PFSK-1 (cell line): Measurements from ENCODE around the gene SLC2A6.

Source experiments
- FOXP2 ChIP-seq: optimal IDR thresholded peaks from 2 replicates; pipeline ENCODE3; 2011; ENCODE audit warnings: borderline replicate concordance, control low read depth, inconsistent platforms; ENCODE audit not compliant: insufficient read depth; ENCODE audit errors: extremely low read length, extremely low read depth
- POLR2AphosphoS5 ChIP-seq: IDR thresholded peaks from 2 replicates; pipeline ENCODE4 v1.6.1; 2012; ENCODE audit warnings: low read depth, mild to moderate bottlenecking, control low read depth, low read length, moderate library complexity
- SIN3A ChIP-seq: IDR thresholded peaks from 2 replicates; pipeline ENCODE4 v1.6.1; 2012; ENCODE audit warnings: mild to moderate bottlenecking, low read length, moderate library complexity, borderline replicate concordance; ENCODE audit not compliant: insufficient read depth
- TAF1 ChIP-seq: IDR thresholded peaks from 2 replicates; pipeline ENCODE4 v1.6.1; 2012; ENCODE audit warnings: low read length, control low read depth, borderline replicate concordance; ENCODE audit not compliant: insufficient read depth
- TF ChIP-seq, protein P1 (sequence below), 2 experiments: IDR thresholded peaks; 2 replicates each; pipeline versions ENCODE4 v1.6.1 to v1.8.0; 2011 to 2012; ENCODE audit warnings: low read depth in 2 of 2, low read length in 2 of 2, control low read depth in 1 of 2, inconsistent platforms in 1 of 2, mild to moderate bottlenecking in 1 of 2, moderate library complexity in 1 of 2; ENCODE audit not compliant: insufficient read depth in 1 of 2

The SLC2A6 gene

DNA sequence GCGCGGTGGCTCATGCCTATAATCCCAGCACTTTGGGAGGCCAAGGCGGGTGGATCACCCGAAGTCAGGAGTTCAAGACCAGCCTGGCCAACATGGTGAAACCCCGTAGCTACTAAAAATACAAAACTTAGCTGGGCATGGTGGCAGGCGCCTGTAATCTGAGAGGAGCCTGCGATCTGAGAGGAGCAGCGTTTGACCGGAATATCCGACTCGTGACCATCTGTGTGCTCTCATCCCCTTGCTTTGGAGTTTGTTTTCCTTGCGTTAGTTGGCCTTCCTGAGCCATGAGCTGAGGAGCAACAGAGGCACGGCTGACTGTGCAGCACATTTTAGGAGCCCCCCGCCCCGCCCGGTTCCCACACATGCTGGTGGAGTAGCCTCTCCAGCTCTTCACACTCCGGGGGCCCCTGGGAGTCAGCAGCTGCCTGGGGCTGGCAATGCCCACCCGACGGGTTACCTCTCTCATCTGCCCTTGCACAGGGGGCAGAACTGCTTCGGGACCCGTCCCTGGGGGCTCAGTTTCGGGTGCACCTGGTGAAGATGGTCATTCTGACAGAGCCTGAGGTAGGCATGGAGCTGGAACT, 53.8 kb downstream of the SLC2A6 start:
- TF ChIP-seq TAF1 (no peak), SIN3A (no peak), FOXP2 (no peak), POLR2AphosphoS5 (no peak)
- TF ChIP-seq, protein P1, sequence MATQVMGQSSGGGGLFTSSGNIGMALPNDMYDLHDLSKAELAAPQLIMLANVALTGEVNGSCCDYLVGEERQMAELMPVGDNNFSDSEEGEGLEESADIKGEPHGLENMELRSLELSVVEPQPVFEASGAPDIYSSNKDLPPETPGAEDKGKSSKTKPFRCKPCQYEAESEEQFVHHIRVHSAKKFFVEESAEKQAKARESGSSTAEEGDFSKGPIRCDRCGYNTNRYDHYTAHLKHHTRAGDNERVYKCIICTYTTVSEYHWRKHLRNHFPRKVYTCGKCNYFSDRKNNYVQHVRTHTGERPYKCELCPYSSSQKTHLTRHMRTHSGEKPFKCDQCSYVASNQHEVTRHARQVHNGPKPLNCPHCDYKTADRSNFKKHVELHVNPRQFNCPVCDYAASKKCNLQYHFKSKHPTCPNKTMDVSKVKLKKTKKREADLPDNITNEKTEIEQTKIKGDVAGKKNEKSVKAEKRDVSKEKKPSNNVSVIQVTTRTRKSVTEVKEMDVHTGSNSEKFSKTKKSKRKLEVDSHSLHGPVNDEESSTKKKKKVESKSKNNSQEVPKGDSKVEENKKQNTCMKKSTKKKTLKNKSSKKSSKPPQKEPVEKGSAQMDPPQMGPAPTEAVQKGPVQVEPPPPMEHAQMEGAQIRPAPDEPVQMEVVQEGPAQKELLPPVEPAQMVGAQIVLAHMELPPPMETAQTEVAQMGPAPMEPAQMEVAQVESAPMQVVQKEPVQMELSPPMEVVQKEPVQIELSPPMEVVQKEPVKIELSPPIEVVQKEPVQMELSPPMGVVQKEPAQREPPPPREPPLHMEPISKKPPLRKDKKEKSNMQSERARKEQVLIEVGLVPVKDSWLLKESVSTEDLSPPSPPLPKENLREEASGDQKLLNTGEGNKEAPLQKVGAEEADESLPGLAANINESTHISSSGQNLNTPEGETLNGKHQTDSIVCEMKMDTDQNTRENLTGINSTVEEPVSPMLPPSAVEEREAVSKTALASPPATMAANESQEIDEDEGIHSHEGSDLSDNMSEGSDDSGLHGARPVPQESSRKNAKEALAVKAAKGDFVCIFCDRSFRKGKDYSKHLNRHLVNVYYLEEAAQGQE (IDR thresholded peaks at IDR 0.05; ENCODE audit: insufficient read depth in 1 of 2, low read depth in 2 of 2, low read length in 2 of 2), result no peak

DNA sequence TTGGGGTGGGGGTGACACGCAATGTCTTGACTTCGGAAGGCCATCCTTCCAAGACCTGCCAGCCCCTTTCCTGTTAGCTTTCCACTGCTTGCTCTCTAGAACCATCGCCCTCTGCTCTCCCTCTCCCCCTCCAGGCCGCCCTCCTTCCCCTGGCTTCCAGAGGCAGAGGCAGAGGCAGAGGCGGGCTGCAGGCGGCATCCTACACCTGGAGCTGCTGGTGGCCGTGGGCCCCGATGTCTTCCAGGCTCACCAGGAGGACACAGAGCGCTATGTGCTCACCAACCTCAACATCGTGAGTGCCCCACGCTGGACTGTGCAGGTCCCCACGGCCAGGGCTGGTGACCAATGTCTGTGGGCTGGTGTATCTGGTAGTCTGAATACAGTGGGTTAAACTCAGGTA, 54.7 kb downstream of the SLC2A6 start:
- TF ChIP-seq FOXP2, result no peak
- TF ChIP-seq TAF1, result no peak

- TF ChIP-seq SIN3A, result no peak
- TF ChIP-seq, protein P1 (IDR thresholded peaks at IDR 0.05; ENCODE audit: insufficient read depth in 1 of 2, low read depth in 2 of 2, low read length in 2 of 2), result no peak
- no peak for TF ChIP-seq TAF1
- TF ChIP-seq FOXP2, result no peak
- no peak for TF ChIP-seq POLR2AphosphoS5
These were observed 55.7 kb downstream of the SLC2A6 start for GRCh38 chr9:133423216-133423615.

DNA sequence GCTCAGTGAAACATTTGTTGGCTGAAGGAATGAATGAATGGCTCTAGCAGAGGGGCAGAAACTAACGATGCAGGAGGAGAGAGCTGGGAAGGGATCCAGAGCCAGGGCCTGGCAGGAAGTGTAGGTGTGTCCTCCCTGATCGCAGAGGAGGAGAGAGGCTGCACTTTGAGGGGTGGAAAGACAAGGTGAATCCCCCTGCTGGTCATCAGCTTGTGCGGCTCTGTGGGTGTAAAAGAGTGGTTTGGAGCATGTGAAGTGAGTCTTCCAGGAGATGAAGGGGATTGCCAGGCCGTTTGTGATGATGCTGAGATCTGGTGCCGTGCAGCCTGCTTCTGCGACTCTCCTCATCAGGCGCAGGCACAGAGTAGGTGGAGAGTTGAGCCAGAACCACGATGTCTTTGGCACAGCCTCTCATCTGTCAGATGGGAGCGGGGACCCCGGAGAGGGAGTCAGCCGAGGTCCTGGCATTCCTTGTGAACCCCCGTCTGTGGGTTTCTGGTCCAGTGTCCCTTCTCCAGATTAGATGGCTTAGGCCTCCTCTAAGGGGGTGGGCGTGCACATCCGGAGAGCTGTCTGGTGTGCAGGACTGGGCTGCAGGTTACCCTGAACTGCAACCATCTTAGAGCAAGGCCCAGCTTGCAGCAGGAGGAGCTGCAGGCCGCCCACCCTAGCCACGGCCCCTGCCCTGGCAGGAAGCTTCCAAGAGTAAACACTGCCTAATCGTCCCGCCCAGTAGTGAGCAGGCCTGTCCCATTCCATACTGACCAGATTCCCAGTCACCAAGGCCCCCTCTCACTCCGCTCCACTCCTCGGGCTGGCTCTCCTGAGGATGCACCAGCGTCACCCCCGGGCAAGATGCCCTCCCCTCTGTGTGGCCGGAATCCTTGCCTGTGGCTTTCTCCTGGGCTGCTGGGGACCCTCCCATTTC, 57.0 kb downstream of the SLC2A6 start, which contains the start of gene ADAMTS13:
TSS of gene ADAMTS13 (plus strand) at position 753 of the 928 bp plus-strand sequence. CDS start at position 830, 77 bp downstream.
- TF ChIP-seq SIN3A, result no peak
- no peak for TF ChIP-seq POLR2AphosphoS5
- TF ChIP-seq, protein P1 (IDR thresholded peaks at IDR 0.05; ENCODE audit: insufficient read depth in 1 of 2, low read depth in 2 of 2, low read length in 2 of 2), result no peak
- TF ChIP-seq FOXP2, result no peak
- TF ChIP-seq TAF1, result no peak
